Fibroblast of lung (primary cell): ENCODE data around the gene CXCL6. TPM values are rescaled to one million over a fixed set of nuclear protein-coding genes. Genes with fewer than 3 reads are reported as not detected.

Experiments used
- DNase-seq, 2 donors: peaks; one replicate each; pipeline versions ENCODE4 v3.0.0 to v3.0.0-alpha.2; 2010; ENCODE audit warnings: low read depth in 2 of 2
- H2AFZ ChIP-seq: 2 replicates; pipeline ENCODE4 v1.5.1; 2012; ENCODE audit warnings: low read length, control low read depth, inconsistent platforms
- H3K27ac ChIP-seq: 2 replicates; pipeline ENCODE4 v1.5.1; 2011; ENCODE audit warnings: low read length, control low read depth; ENCODE audit not compliant: insufficient read depth
- H3K27me3 ChIP-seq: 2 replicates; pipeline ENCODE4 v1.5.1; 2011; ENCODE audit warnings: mild to moderate bottlenecking, low read length; ENCODE audit not compliant: control insufficient read depth, insufficient read depth
- H3K36me3 ChIP-seq: 2 replicates; pipeline ENCODE4 v1.5.1; 2011; ENCODE audit warnings: low read length; ENCODE audit not compliant: control insufficient read depth, insufficient read depth
- H3K4me1 ChIP-seq: 2 replicates; pipeline ENCODE4 v1.5.1; 2011; ENCODE audit warnings: low read length; ENCODE audit not compliant: control insufficient read depth, insufficient read depth; ENCODE audit errors: extremely low read depth
- H3K4me2 ChIP-seq: 2 replicates; pipeline ENCODE4 v1.5.1; 2011; ENCODE audit warnings: low read length, control low read depth; ENCODE audit not compliant: insufficient read depth; ENCODE audit errors: extremely low read depth
- H3K4me3 ChIP-seq, 4 experiments: fragments of 200-600 bp in 1 of 4; sonication (generic) in 1 of 4; replicated peaks in 1 of 4; 2 replicates each; pipeline ENCODE4 v1.5.1; 2011 to 2016; ENCODE audit warnings: low read length in 4 of 4, low read depth in 3 of 4, mild to moderate bottlenecking in 3 of 4, control low read depth in 2 of 4, inconsistent platforms in 1 of 4, mixed read lengths in 1 of 4; ENCODE audit not compliant: insufficient read depth in 1 of 4; ENCODE audit errors: control extremely low read depth in 1 of 4
- H3K79me2 ChIP-seq: 2 replicates; pipeline ENCODE4 v1.5.1; 2012; ENCODE audit warnings: mild to moderate bottlenecking, low read length, inconsistent platforms; ENCODE audit not compliant: control insufficient read depth, insufficient read depth
- H3K9ac ChIP-seq: 2 replicates; pipeline ENCODE4 v1.5.1; 2011; ENCODE audit warnings: mild to moderate bottlenecking, low read length, control low read depth; ENCODE audit not compliant: insufficient read depth
- H3K9me3 ChIP-seq: 2 replicates; pipeline ENCODE4 v1.5.1; 2012; ENCODE audit warnings: low read depth, low read length; ENCODE audit not compliant: control insufficient read depth, insufficient read depth
- H4K20me1 ChIP-seq: 2 replicates; pipeline ENCODE4 v1.5.1; 2011; ENCODE audit warnings: low read length; ENCODE audit not compliant: control insufficient read depth, insufficient read depth; ENCODE audit errors: extremely low read depth
- EZH2 ChIP-seq: IDR thresholded peaks from 2 replicates; pipeline ENCODE4 v1.5.1; 2012; ENCODE audit warnings: low read length, control low read depth, mild to moderate bottlenecking; ENCODE audit errors: missing control alignments
- polyA plus RNA-seq, 2 donors: library from polyadenylated mRNA; depleted of rRNA in 1 of 2; stranded (reverse) in 1 of 2; unstranded in 1 of 2; fragments of >200 nt; gene quantifications; 2 replicates each; pipeline ENCODE4 v1.2.1, GENCODE V29; 2011 to 2012; ENCODE audit warnings: missing spikeins in 1 of 2
- total RNA-seq: library from RNA; depleted of rRNA; stranded (reverse); fragments of >200 nt; gene quantifications from 2 replicates; pipeline ENCODE4 v1.2.1, GENCODE V29; 2014
- TF ChIP-seq, protein P1 (sequence below), 2 donors: IDR thresholded peaks in 1 of 2; conservative IDR thresholded peaks in 1 of 2; 1 replicate in 1 of 2; 2 replicates in 1 of 2; pipeline ENCODE4 v1.5.1; 2011 to 2012; ENCODE audit warnings: low read length in 2 of 2, control low read depth in 1 of 2, inconsistent platforms in 1 of 2, low read depth in 1 of 2, mild to moderate bottlenecking in 1 of 2

CXCL6 gene
- total and polyA plus RNA-seq, 2 donors (not counting 1 experiment from before 2014, with no cell fraction given): 0.17 to 0.66 TPM

DNA sequence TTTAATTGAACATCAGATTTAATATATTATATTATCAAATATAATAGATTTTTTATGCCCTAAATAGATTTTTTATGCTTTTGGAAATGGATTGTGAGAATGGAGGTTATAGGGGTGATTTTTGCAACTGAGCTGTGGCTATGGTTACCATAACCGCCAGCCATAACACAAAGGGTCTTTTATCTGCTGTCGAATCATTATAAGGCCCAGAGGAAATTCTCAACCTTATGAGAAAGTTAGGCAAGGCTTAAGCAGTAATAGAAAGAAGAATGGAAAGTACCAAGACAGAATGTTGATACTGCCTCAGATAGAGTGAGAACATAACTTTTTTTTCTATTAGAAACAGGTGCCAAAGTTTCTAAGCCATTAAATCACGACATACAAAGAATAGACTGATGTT is 26.3 kb upstream of the CXCL6 start:
- no peaks in the 10 kb centered on the region for H4K20me1 ChIP-seq
- no peaks in the 10 kb centered on the region for H3K27me3 ChIP-seq
- no peak overlapping the region for H3K4me2 ChIP-seq
- H3K27ac ChIP-seq: no peak overlapping the region
- H3K9ac ChIP-seq: no peak overlapping the region
- H2AFZ ChIP-seq: no peak overlapping the region
- TF ChIP-seq, protein P1, sequence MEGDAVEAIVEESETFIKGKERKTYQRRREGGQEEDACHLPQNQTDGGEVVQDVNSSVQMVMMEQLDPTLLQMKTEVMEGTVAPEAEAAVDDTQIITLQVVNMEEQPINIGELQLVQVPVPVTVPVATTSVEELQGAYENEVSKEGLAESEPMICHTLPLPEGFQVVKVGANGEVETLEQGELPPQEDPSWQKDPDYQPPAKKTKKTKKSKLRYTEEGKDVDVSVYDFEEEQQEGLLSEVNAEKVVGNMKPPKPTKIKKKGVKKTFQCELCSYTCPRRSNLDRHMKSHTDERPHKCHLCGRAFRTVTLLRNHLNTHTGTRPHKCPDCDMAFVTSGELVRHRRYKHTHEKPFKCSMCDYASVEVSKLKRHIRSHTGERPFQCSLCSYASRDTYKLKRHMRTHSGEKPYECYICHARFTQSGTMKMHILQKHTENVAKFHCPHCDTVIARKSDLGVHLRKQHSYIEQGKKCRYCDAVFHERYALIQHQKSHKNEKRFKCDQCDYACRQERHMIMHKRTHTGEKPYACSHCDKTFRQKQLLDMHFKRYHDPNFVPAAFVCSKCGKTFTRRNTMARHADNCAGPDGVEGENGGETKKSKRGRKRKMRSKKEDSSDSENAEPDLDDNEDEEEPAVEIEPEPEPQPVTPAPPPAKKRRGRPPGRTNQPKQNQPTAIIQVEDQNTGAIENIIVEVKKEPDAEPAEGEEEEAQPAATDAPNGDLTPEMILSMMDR (conservative IDR thresholded peaks at IDR 0.05 in 1 of 2, IDR thresholded peaks at IDR 0.05 in 1 of 2; ENCODE audit: low read depth in 1 of 2, low read length in 2 of 2): no peak
- no peak for TF ChIP-seq EZH2
- H3K79me2 ChIP-seq: no peaks in the 10 kb centered on the region
- no peak overlapping the region for H3K4me3 ChIP-seq
- no peaks in the 10 kb centered on the region for H3K36me3 ChIP-seq
- no peaks in the 10 kb centered on the region for H3K4me1 ChIP-seq
- no peak for DNase-seq
- no peaks in the 10 kb centered on the region for H3K9me3 ChIP-seq

DNA sequence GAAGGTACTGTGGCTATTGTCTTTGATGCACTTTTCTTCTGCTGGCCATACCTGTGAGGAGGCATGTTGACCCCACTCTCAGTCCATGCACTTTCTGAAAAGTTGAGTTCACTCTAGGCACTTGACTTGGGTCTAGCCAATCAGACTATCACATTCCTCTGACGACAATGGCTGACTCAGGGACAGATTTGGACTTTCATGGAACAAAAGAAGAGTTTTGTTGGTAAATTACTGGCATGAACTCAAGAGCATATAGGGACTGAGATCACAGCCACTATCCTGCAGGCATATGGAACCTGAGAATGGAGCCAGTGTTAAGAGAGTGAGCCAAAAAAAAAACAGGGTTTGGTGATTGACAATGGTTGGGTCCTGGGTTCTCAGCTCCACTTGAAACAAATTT is 24.6 kb upstream of the CXCL6 start:
- TF ChIP-seq, protein P1 (conservative IDR thresholded peaks at IDR 0.05 in 1 of 2, IDR thresholded peaks at IDR 0.05 in 1 of 2; ENCODE audit: low read depth in 1 of 2, low read length in 2 of 2): no peak
- TF ChIP-seq EZH2: no peak
- Histone ChIP-seq H3K9ac (no peak overlapping the region), H2AFZ (no peak overlapping the region), H3K79me2 (no peaks in the 10 kb centered on the region), H4K20me1 (no peaks in the 10 kb centered on the region), H3K4me1 (no peaks in the 10 kb centered on the region), H3K27me3 (no peaks in the 10 kb centered on the region), H3K4me3 (no peak overlapping the region), H3K4me2 (no peak overlapping the region), H3K27ac (no peak overlapping the region), H3K36me3 (no peaks in the 10 kb centered on the region), H3K9me3 (no peaks in the 10 kb centered on the region)
- DNase-seq: no peak

DNA sequence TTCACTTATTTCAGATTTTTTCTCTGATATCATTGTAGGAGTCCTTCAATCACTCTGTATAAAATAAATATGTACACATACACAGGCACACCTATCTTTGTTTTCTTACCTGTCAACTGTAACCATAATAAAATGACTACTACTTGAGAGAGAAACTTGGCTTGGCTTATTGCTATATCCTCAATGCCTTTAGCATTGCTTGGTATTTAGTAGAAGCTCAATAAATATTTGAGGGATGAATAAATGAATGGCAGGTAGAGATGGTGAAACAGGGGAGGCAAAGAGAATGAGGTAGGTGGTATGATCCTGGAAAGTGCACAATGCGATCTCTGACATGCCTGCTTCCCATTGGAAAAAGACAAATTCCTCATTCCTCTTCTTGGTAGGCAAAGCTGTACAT is 21.8 kb upstream of the CXCL6 start:
- no peak for TF ChIP-seq EZH2
- TF ChIP-seq, protein P1 (conservative IDR thresholded peaks at IDR 0.05 in 1 of 2, IDR thresholded peaks at IDR 0.05 in 1 of 2; ENCODE audit: low read depth in 1 of 2, low read length in 2 of 2): no peak
- Histone ChIP-seq H4K20me1 (no peaks in the 10 kb centered on the region), H3K9me3 (no peaks in the 10 kb centered on the region)

More for the DNA sequence above, 21.8 kb upstream of the CXCL6 start:
- Histone ChIP-seq H3K4me3 (no peak overlapping the region), H3K27me3 (no peaks in the 10 kb centered on the region), H3K36me3 (no peaks in the 10 kb centered on the region), H3K4me1 (no peaks in the 10 kb centered on the region), H3K79me2 (no peaks in the 10 kb centered on the region), H3K9ac (no peak overlapping the region), H2AFZ (no peak overlapping the region), H3K4me2 (no peak overlapping the region), H3K27ac (no peak overlapping the region)
- no peak for DNase-seq
